NCI-H2171 (cell line): Measurements from ENCODE around the gene FAM240A.
"Not testable (repeated sequence)": the region's sequence is repeated elsewhere in the genome, so short reads cannot be mapped to it uniquely, and the experiment has no call there.

Source experiments
- DNase-seq: peaks from one replicate; lab custom pipeline; 2025; lab: John Stamatoyannopoulos, UW

The FAM240A gene

GRCh38 chr3:46612324-46612723, at the start of gene FAM240A:
FAM240A (plus strand) TSS chr3:46612525; CDS start chr3:46612684, 159 bp downstream.
- no peak for DNase-seq

GRCh38 chr3:46564190-46565021, 47.9 kb upstream of the FAM240A start:
- DNase-seq = no peak

- DNase-seq = no peak
These were observed 47.2 kb upstream of the FAM240A start for GRCh38 chr3:46565077-46565476.

- no peak for DNase-seq
These were observed 46.7 kb upstream of the FAM240A start for GRCh38 chr3:46565607-46566039.

- DNase-seq = no peak
These were observed 46.2 kb upstream of the FAM240A start, which contains the start of gene LRRC2 for GRCh38 chr3:46566040-46566641. LRRC2 (minus strand) TSS chr3:46566302; CDS start chr3:46551591, 14,711 bp downstream.

GRCh38 chr3:46571684-46572083, 40.6 kb upstream of the FAM240A start:
- no peak for DNase-seq

- no peak for DNase-seq
These were observed 38.6 kb upstream of the FAM240A start for GRCh38 chr3:46573701-46574100.

- DNase-seq = no peak
These were observed 38.1 kb upstream of the FAM240A start for GRCh38 chr3:46574243-46574646.

GRCh38 chr3:46574881-46575576, 37.3 kb upstream of the FAM240A start:
- no peak for DNase-seq

GRCh38 chr3:46575577-46576222, 36.6 kb upstream of the FAM240A start:
- no peak for DNase-seq

- no peak for DNase-seq
These were observed 35.9 kb upstream of the FAM240A start for GRCh38 chr3:46576386-46576785.

- no peak for DNase-seq
These were observed 35.4 kb upstream of the FAM240A start for GRCh38 chr3:46576879-46577278.

- not testable (repeated sequence) for DNase-seq
These were observed 34.6 kb upstream of the FAM240A start for GRCh38 chr3:46577580-46578249.

- no peak for DNase-seq
These were observed 33.2 kb upstream of the FAM240A start for GRCh38 chr3:46578973-46579755.

- DNase-seq = no peak
These were observed 32.5 kb upstream of the FAM240A start for GRCh38 chr3:46579756-46580286.

- DNase-seq = no peak
These were observed 31.6 kb upstream of the FAM240A start for GRCh38 chr3:46580675-46581074.

GRCh38 chr3:46584598-46585467, 27.5 kb upstream of the FAM240A start:
- no peak for DNase-seq

- DNase-seq = no peak
These were observed 26.3 kb upstream of the FAM240A start for GRCh38 chr3:46585799-46586693.
